Embryonic facial prominence (tissue), 1 donor: ENCODE measurements around the gene ZBTB20.
"Not testable (repeated sequence)": the region's sequence is repeated elsewhere in the genome, so short reads cannot be mapped to it uniquely, and the experiment has no call there.

Experiments
- DNase-seq: peaks from one replicate; pipeline ENCODE4 v3.0.0-alpha.2; 2016; ENCODE audit errors: extremely low spot score

ZBTB20 gene

GRCh38 chr3:115146418-115147328, at the start of gene ZBTB20:
TSS of gene ZBTB20 (minus strand) at chr3:115147288.
- DNase-seq, result peak; percentile 78

- no peak for DNase-seq
Measured at GRCh38 chr3:115194476-115194875, 47.4 kb upstream of the ZBTB20 start.

GRCh38 chr3:115190747-115191146, 43.7 kb upstream of the ZBTB20 start:
- DNase-seq, result no peak

DNA sequence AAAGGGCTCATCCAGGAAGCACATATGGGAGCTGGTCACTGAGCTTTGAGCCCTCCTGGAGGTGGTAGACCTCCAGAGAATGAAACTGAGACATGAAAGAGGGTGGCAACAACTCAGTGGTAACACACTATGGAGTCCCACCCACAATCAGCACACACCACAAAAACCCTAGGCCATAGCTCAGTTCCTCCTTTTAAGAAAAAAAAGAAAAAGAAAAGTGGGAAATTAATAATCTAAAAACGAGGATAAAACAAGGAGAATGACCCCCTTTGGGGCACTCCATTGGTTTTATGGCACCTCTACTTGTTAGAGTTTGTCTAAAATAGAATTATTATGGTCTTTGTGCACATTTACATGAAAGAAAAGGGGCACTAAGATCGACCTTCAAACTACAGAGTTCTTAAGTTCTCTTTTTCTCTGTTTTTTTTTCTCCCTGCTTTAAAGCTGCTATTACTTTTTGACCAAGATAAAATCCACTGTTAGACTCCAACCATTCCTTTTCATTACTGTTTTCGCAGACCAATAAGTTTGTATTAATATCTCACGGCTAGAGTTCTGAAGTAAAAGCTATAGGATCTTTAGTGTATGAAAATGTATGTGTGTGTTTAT, 40.2 kb upstream of the ZBTB20 start:
- DNase-seq, result no peak

- DNase-seq, result no peak
Measured at GRCh38 chr3:115186351-115187148, 39.5 kb upstream of the ZBTB20 start.

- not testable (repeated sequence) for DNase-seq
Measured at GRCh38 chr3:115184859-115185572, 37.9 kb upstream of the ZBTB20 start.

DNA sequence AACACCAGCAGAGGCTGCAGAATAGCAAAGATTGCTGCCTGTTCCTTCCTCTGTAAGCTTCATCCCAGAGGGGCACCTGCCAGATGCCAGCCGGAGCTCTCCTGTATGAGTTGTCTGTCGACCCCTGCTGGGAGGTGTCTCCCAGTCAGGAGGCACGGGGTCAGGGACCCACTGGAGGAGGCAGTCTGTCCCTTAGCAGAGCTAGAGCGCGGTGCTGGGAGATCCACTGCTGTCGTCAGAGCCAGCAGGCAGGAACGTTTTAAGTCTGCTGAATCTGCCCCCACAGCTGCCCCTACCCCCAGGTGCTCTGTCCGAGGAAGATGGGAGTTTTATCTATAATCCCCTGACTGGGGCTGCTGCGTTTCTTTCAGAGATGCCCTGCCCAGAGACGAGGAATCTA, 31.8 kb upstream of the ZBTB20 start:
- not testable (repeated sequence) for DNase-seq

DNA sequence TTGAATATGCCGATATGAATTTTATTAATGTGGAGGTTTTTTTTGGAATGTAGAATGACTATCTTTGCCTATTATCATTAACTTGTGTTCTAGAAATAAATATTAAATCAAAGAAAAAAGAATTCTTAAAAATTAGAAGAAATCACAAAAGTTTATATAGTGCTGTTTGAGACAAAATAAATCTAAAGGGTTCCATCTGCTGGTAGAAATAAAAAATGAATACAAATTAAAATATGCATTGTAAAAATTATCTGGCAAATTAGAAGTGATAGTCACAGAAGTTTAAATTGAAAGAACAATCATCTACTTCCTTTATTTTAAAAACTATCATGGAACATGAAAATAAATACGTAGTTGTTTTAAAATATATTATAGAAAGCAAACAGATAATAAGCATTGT, 22.7 kb upstream of the ZBTB20 start:
- DNase-seq, result peak; percentile 20

DNA sequence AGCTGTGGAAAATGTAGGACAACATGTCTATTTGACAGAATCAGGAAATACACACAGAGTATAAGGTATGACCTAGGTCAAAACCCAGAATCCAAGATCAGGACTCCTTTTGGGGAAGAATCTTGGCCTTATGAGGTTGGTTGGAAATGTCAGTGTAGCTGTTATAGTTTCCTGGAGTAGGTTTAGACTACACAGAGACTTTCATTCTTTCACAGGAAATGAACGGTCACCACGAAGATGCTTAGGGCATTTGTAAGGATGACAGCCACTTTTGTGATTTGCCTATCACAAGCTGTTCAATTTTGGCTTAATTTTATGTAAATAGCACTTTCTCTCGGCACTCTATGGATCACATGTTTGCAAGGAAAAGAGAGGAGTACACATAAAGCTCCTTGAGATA, 18.6 kb upstream of the ZBTB20 start:
- DNase-seq, result no peak

DNA sequence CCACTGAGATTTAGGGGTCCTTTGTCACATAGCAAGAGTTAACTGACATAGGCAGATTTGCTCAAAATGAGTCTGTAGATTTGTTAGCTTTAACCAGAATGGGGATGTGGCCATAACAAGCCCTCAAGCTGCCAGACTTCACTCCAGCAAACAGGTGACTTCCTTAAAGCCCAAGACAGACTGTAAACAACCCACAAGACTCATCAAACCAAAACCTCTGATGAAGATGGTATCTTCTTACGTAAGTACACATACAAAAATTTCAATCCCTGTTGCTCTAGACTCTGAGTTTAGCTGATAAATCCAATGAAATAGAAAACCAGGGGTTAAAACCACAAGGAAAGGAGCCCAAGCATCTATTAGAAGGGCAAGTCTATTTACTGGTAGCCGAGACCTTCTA, 18.2 kb upstream of the ZBTB20 start:
- no peak for DNase-seq

GRCh38 chr3:115164374-115165221, 17.5 kb upstream of the ZBTB20 start:
- DNase-seq, result no peak

DNA sequence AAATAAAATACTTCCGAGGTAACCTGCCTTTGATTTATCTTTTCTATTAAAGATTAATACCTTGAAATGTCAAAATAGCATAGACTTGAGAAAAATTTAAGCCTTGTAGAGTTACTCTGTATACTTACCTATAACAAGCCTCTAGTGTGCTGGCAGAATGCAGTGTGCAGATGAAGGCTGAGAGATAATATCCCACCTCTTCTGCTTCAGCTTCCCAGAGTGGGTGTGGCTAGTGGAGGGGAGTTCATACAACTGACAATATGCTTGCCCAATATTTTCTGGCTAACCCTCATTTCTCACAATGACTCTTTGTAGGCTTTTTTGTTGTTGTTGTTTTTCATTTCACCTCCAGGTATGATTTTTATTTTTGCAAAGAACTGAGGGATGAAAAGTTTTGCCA, 15.7 kb upstream of the ZBTB20 start:
- DNase-seq, result no peak

GRCh38 chr3:115161866-115162265, 14.8 kb upstream of the ZBTB20 start:
- DNase-seq, result no peak

DNA sequence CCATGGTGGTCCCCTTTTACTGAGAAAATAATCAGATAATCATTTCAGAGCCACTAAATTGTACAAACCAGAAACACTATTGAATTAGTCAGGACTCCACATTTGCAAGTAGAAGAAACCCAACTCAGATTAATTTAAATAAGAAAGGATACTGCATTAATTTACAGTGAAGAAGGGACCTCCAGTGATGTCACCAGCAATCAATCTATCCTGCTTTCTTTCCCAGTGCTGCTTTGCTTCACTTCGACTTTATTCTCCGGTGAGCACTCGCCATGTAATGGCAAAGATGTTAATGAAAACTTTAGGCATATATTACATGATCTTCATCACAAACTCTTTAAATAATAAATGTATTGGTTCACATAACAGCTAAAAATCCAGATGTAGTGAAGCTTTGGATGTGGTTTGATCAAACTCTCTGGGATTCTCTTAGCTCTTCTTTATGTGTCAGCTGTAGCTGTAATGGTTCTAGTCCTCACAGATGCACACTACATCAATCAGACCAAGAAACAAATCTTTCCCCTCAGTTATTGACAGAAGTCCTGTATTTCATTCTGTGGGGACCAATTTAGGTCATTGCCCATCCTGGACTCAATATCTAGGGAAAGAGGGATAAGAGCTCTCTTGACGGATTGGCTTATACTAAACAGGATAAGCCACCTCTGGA, 14.2 kb upstream of the ZBTB20 start:
- no peak for DNase-seq

- DNase-seq, result no peak
Measured at GRCh38 chr3:115160295-115160694, 13.2 kb upstream of the ZBTB20 start.

GRCh38 chr3:115156046-115156654, 9.1 kb upstream of the ZBTB20 start:
- no peak for DNase-seq

- DNase-seq, result no peak
Measured at GRCh38 chr3:115154611-115155010, 7.5 kb upstream of the ZBTB20 start.

GRCh38 chr3:115151921-115152320, 4.8 kb upstream of the ZBTB20 start:
- no peak for DNase-seq

DNA sequence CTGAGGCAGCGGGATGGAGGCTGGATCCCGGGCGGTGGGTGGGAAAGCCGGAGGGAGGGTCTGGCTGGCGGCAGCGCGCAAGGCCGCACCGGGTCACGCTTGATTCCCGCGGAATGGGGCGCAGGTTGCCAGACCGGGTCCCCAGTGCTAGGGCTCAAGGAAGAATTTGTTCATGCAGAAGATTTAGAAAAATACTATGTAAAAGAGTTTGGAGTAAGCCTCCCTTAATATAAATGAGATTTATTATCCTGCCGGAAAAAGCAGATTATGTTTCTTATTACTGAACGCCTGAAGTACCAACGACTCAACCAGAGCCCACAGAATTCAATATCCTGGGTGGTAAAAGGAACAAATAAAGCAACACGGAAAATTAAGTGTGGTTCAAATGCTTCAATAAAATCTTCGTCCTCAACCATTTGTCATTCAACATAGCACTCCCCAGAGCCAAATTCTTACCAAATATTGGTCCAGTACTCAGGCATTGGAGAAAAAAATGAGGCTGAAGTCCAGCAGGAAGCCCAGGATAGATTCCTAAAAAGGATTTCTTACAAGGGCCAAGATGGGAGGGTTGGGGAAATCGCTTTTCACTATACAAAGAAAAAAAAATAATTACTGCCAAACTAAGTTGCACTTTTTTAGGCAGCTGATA, 1.2 kb upstream of the ZBTB20 start:
- DNase-seq, result no peak
